Panc1 (cell line): ENCODE results near the gene STAMBP. TPM values are rescaled to one million over a fixed set of nuclear protein-coding genes. Genes with fewer than 3 reads are reported as not detected.

Experiments used
- ATAC-seq: fragments of 200-7000 bp; cut with Tn5 transposase; 2 replicates; pipeline ENCODE4 v1.9.1; 2020; ENCODE audit warnings: mild to moderate bottlenecking, moderate library complexity
- BruUV-seq: library from RNA; stranded (reverse); fragments of 400-500 nt; replicated peaks from 2 replicates; lab custom pipeline; 2021; lab: Mats Ljungman, UMichigan
- CTCF ChIA-PET: fragments of 300-600 bp; sonication (Branson Sonifier 250); formaldehyde crosslinking; loops from one replicate; lab custom pipeline; 2022; ENCODE audit warnings: antibody characterized with exemption; lab: Charles Lee
- POLR2A ChIA-PET: fragments of 300-600 bp; sonication (Branson Sonifier 250); formaldehyde crosslinking; loops from one replicate; lab custom pipeline; 2022; ENCODE audit warnings: antibody characterized with exemption; lab: Charles Lee
- DNase-seq: peaks from one replicate; pipeline ENCODE4 v3.0.0-alpha.2; 2010; ENCODE audit warnings: low read depth, low spot score
- H3K27ac ChIP-seq: 2 replicates; pipeline ENCODE4 v1.5.1; 2011; ENCODE audit warnings: mild to moderate bottlenecking, low read length, inconsistent platforms
- H3K27me3 ChIP-seq: fragments of 200-500 bp; sonication (Bioruptor generic); 2 replicates; pipeline ENCODE4 v1.6.0; 2014; ENCODE audit warnings: low read length, inconsistent platforms; ENCODE audit not compliant: control insufficient read depth, insufficient read depth
- H3K36me3 ChIP-seq: fragments of 200-500 bp; sonication (Bioruptor generic); 2 replicates; pipeline ENCODE4 v1.5.1; 2014; ENCODE audit warnings: inconsistent platforms, mild to moderate bottlenecking, low read length, moderate library complexity; ENCODE audit not compliant: control insufficient read depth, insufficient read depth
- H3K4me1 ChIP-seq: 2 replicates; pipeline ENCODE4 v1.5.1; 2011; ENCODE audit warnings: inconsistent platforms, mild to moderate bottlenecking, low read length, moderate library complexity; ENCODE audit not compliant: control insufficient read depth, insufficient read depth
- H3K4me3 ChIP-seq, 2 experiments: 2 replicates each; pipeline ENCODE4 v1.5.1; 2011 to 2012; ENCODE audit warnings: low read depth in 2 of 2, low read length in 2 of 2, mild to moderate bottlenecking in 2 of 2, inconsistent platforms in 1 of 2, moderate library complexity in 1 of 2
- H3K9me3 ChIP-seq: fragments of 200-500 bp; sonication (Bioruptor generic); 2 replicates; pipeline ENCODE4 v1.5.1; 2014; ENCODE audit warnings: low read depth, mild to moderate bottlenecking, inconsistent platforms, low read length, moderate library complexity; ENCODE audit not compliant: control insufficient read depth, insufficient read depth
- CTCF ChIP-seq: fragments of 450-650 bp; IDR thresholded peaks from 2 replicates; pipeline ENCODE4 v1.5.1; 2017; ENCODE audit warnings: mild to moderate bottlenecking
- POLR2AphosphoS5 ChIP-seq: IDR thresholded peaks from 2 replicates; pipeline ENCODE4 v1.6.1; 2012; ENCODE audit warnings: mild to moderate bottlenecking, low read depth, low read length, moderate library complexity
- REST ChIP-seq, 2 experiments: IDR thresholded peaks; 2 replicates each; pipeline ENCODE4 v1.6.1; 2011 to 2012; ENCODE audit warnings: low read depth in 2 of 2, control low read depth in 1 of 2, low read length in 1 of 2, mild to moderate bottlenecking in 1 of 2, moderate library complexity in 1 of 2; ENCODE audit not compliant: insufficient read depth in 1 of 2
- SIN3A ChIP-seq: IDR thresholded peaks from 2 replicates; pipeline ENCODE4 v1.6.1; 2012; ENCODE audit warnings: low read depth, mild to moderate bottlenecking, low read length, moderate library complexity, borderline replicate concordance; ENCODE audit not compliant: insufficient read depth
- TCF7L2 ChIP-seq: IDR thresholded peaks from 2 replicates; pipeline ENCODE4 v1.6.1; 2011; ENCODE audit warnings: mild to moderate bottlenecking, low read depth, low read length, inconsistent platforms
- in situ Hi-C: cut with HindIII; loops from 2 replicates; pipeline ENCODE4 v1.10.0; 2016; ENCODE audit warnings: low sequenced_read_pairs, low pct_unique_long_range_greater_than_20kb
- intact Hi-C: fragments of 100-400 bp; cut with micrococcal nuclease; formaldehyde crosslinking; loops from one replicate; pipeline ENCODE4 v1.10.0; 2022; ENCODE audit not compliant: unreplicated experiment
- total RNA-seq: library from RNA; stranded (reverse); gene quantifications from one replicate; pipeline ENCODE4 v1.2.1, GENCODE V29; 2021; ENCODE audit not compliant: unreplicated experiment

The STAMBP gene
- total RNA-seq, 1 experiment from 2014 or later: 49.0 TPM

- Histone ChIP-seq H3K9me3 (no peaks in the 10 kb centered on the region), H3K27me3 (no peaks in the 10 kb centered on the region), H3K4me3 (no peak overlapping the region), H3K27ac (no peak overlapping the region), H3K36me3 (no peaks in the 10 kb centered on the region), H3K4me1 (no peaks in the 10 kb centered on the region; the same call in 1 of the 2 replicates)
- TF ChIP-seq SIN3A: no peak
- TF ChIP-seq CTCF: no peak
- TF ChIP-seq POLR2AphosphoS5: no peak
- TF ChIP-seq REST (IDR thresholded peaks at IDR 0.05; ENCODE audit: insufficient read depth in 1 of 2, low read depth in 2 of 2, low read length in 1 of 2): no peak
- no peak for TF ChIP-seq TCF7L2
- intact Hi-C loops (no loop called here), in situ Hi-C loops (no loop called here)
- CTCF ChIA-PET: interaction anchor here (0.5 kb wide), 1 partner anchor 10 kb away, joined by 8 read pairs; no protein-coding TSS in a partner anchor
- BruUV-seq: no TSS peak
- no peak for DNase-seq
- no peak for ATAC-seq
- POLR2A ChIA-PET: no interaction called here
Observed at GRCh38 chr2:73893764-73894474, 65.2 kb downstream of the STAMBP start.

GRCh38 chr2:73894475-73894850 lies 65.7 kb downstream of the STAMBP start:
- no peak for ATAC-seq
- POLR2A ChIA-PET: no interaction called here
- DNase-seq: no peak
- CTCF ChIA-PET: interaction anchor here (0.5 kb wide), 1 partner anchor 9 kb away, joined by 8 read pairs; no protein-coding TSS in a partner anchor
- Histone ChIP-seq H3K9me3 (no peaks in the 10 kb centered on the region), H3K36me3 (no peaks in the 10 kb centered on the region), H3K27ac (no peak overlapping the region), H3K4me1 (no peaks in the 10 kb centered on the region; the same call in 1 of the 2 replicates), H3K4me3 (no peak overlapping the region), H3K27me3 (no peaks in the 10 kb centered on the region)
- intact Hi-C loops (no loop called here), in situ Hi-C loops (no loop called here)
- TF ChIP-seq SIN3A: no peak
- no peak for TF ChIP-seq TCF7L2
- TF ChIP-seq POLR2AphosphoS5: no peak
- TF ChIP-seq CTCF: no peak
- no peak for TF ChIP-seq REST (IDR thresholded peaks at IDR 0.05; ENCODE audit: insufficient read depth in 1 of 2, low read depth in 2 of 2, low read length in 1 of 2)
- BruUV-seq: no TSS peak
